Stimulated activated CD4-positive, alpha-beta T cell treated with anti-CD3 and anti-CD28 coated beads, Interleukin-2, amount 100 ng/mL, for 48 hours (primary cell): ENCODE results near the gene RET.

ENCODE experiments used
- DNase-seq, 2 donors: peaks; one replicate each; pipeline ENCODE4 v3.0.0-alpha.2; 2020

RET gene

DNA sequence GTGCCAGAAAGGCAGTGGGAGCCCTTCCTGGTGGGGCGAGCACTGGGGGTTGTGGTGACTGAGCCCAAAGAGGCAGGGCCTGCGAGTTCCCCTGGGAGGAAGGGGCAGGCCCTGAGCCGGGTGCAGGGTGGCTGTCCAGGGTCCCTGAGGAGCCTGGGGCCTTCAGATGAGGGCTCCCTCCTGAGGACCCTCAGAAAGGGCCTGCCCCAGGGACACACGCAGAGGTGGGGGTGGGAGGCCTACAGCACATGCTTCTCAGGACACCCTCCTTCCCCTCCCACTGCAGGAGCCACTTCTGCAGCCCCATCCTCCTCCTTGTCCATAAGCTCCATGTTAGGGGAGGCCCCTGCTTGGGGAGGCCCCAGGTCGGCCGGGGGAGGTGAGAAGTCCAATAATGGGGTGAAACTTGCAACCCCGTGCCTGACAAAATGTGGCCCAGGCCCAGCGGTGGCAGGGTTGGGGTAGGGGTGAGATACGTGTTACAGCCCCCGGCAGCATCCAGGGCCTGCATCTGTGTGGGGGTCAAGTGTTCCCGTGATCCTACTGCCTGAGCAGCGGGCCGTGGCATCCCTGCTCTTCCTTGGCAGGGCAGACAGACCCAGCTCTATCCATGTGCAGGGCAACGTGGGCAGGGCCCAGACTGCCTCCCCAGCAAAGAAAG lies 31.8 kb upstream of the RET start:
- DNase-seq: no peak

- no peak for DNase-seq
Measured at GRCh38 chr10:43045631-43046287, 31.1 kb upstream of the RET start.

DNA sequence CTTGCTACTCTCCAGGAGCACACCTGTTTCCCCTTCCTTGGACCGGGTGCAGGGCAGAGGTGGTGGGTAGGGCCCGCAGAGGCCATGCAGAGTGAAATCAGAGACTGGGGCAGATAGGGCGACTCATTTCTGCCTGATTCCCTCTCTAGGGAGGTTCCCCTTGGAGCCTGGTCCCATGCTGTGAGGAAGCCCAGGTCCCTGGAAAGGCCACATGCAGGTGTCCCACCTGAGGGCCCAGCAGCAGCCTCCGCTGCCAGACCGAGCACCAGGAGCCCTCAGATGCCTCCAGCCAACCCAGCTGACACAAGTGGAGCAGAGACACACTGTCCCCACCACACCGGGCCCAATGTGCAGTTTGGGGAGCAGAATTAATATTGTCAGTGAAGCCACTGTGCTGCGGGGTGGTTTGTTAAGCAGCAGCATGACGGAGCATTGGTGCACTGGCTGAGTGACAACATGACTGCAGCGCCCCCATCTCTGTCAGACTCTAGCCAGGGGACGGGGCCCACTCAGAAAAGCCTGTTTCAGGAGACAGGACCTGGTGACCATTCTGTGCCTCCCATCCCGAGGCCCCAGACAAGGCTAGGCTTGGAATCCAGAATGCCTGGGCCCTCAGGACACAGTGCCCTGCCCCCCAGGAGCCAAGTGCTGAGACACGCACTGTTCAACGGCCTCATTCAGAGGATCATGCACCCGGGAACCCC lies 30.4 kb upstream of the RET start:
- no peak for DNase-seq

DNA sequence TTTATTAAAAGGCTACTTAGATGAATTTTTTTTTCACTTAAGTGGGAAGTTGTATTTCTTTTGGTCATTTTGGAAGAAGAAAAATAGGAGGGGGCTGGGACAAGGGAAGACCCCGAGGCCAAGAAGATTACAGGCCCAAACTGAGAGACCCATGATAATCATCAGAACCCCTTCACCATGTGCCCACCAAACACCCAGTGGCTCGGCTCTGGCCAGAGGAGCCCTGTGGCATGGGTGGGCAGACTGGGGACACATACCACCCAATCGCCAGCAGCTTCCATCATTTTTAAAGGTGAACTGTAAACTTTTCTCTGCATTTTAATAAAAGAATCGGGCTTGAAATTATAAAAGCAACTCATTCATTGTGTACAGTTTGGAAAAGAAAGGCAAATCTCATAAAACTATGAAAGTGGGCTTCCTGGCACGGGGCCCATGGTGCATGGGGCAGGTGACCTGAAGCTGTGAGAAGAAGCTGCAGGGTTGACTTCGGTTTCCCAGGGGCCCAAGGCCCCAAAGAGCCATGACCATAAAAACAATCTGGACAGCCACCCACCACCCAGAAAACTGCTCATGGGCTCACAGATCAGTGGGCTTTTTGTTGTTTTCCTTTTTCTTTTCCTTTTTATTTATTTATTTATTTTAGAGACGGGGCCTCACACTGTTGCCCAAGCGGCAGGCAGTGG lies 29.4 kb upstream of the RET start:
- DNase-seq: no peak

GRCh38 chr10:43048301-43049051 lies 28.4 kb upstream of the RET start:
- DNase-seq: no peak

DNA sequence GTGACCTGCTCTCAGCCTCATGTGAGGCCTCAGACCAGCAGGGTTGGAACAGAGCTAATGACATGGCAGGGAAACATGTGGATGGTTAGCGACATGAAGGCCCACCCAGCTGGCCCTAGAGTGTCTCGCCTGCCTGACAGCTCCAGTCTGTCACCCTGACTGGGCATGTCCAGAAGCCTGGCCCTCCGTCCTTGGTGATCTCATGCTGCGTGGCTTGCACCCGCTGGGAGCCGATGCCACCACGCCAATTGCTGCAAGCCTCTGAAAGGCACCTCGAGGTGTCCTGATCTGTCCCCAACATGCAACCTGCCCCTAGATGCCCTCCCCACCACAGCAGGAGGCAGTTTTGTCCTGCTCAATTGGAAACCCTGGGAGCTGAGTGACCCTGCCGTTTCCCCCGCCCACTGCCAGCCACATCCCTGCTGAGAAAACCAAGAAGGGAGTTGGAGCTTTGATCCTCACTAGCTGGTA lies 27.8 kb upstream of the RET start:
- no peak for DNase-seq

DNA sequence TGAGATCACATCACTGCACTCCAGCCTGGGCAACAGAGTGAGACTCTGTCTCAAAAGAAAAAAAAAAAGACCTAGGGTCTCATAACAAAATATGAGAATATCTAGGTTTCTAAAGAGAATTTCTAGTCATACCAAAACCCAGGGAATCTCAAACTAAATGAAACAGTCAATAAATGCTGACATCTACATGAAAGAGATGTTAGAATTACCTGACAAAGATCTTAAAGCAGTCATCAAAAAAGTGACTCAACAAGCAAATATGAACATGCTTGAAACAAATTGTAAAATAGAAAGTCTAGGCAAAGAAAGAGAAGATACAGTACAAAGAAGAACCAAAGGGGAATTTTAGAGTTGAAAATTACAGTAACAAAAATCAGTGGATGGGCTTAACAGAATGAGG lies 26.9 kb upstream of the RET start:
- no peak for DNase-seq

DNA sequence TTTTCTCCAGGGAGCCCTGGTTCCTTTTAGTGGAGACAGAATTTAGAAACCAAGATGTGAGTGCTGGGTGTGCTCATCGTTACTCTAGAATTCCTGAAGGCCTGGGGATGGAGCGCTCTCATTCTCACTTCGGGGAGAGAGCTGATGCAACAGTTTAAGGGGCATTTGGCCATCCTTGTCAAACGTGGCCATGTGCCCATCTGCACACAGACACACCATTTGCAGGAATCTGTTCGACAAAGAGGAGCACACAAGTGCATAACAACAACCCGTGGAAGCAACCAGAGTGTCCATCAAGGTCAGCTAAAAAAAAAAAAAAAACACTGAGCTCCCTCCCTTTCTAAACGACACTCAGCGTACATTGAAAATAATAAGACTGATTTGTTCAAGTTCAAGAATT lies 23.0 kb upstream of the RET start:
- DNase-seq: no peak

DNA sequence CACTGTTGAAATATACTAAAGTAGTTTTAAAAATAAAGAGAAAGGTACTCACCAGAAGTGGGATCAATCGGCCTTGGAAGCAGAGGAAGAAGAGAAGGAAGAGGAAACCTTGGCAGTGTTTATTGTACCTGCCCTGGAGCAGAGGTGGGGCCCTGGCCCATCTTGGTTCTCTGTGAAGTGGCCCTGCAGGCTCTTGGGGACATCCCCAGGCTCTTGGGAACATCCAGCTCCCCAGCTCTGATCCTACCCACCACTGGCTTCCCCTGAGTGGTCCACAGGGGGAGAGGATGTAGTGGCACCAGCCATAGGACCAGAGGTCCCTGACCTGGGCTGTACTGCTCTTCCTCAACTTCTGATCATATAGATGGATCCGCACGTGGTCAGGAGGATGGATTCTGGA lies 22.3 kb upstream of the RET start:
- DNase-seq: no peak

DNA sequence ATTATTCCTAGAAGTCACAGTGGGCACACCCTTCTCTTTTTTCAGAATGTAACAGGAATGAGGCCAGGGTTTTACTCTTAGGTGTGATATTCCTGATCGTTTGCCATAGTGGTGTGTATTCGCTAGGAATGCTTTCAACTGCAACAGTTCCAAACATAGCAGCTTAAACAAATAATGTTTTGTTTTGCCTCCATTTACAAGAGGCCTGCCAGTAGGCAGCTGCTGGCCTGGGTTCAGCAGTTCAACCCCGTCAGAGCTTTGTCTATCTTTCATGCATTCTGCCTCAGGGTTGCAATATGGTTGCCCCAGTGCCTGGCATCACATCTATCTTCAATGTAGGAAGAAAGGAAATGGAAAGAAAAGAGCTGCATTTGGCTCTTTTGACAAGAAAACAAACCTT lies 21.7 kb upstream of the RET start:
- no peak for DNase-seq

DNA sequence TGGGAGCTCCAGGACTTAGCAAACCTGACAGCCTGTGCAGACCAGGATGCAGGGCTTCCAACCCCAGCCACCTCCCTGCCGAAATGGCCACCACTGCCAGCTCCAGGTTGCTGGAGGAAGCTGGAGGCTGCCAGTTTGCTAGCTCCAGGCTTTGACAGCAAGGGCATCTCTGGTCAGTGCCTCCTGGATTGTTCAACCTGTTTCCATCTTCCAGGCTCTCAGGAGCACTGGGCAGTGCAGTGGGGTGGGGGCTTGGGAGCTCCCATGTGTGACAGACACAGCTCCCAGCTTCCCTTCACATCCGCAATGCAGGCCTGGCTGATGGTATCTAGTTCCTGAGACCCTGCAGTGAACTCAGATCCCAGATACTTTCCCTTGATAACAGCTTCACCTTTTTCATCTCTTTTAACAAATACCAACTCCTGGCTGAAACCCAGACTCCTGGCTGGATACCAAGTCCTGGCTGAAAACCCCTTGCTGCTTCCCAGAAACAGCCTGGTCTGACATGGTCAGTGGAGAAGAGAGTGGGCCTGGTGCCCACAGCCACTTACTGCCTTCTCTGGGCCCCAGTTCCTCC lies 20.8 kb upstream of the RET start:
- DNase-seq: no peak

- DNase-seq: no peak
Measured at GRCh38 chr10:43056568-43057011, 20.3 kb upstream of the RET start.

DNA sequence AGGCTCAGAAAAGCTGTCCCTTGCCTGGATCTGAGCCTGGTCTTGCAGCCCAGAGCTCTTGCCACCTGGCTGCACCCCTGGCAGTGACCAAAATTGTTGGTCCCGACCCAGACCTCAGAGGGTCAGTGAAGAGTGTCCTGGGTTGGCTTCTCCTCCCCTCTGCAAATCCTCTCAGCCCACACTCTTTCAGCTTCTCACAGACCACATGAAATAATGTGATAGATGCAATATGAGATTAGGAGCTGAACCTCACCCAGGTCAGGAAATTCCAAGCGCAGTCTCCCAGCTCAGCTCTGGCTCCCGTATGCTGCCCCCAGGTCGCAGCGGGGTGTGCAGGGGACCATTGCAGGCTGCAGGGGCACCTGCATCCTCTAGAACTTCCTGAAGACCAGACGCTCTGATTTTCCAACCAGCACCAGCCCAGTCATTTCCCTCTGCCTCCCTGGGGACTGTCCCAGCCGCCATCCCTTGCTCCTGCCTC lies 19.6 kb upstream of the RET start:
- DNase-seq: no peak

DNA sequence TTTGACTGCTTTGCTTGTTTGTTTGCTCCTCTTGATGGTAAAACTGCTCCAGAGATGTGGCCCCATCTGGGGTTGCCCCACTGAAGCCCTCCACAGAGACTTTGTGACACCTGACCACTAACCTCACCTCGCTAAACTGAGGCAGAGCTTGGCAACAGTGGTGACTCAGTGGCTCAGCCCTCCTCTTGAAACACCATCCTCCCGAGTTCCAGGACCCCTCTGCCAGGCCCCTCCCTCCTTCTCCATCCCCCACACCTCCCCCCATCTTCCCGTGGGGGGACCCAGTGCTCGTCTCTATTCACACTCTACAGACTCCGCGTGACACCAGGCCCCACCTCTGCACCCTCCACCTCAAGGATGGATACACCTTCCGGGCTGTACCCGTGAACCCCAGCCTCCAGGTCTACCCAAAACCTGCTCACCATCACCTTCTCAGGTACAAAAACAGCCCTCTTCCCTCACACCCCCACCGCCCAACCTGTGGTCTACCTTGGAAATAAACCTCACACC lies 19.0 kb upstream of the RET start:
- DNase-seq: no peak

- DNase-seq: no peak
Measured at GRCh38 chr10:43058716-43059335, 18.0 kb upstream of the RET start.

GRCh38 chr10:43059336-43059720 lies 17.5 kb upstream of the RET start:
- no peak for DNase-seq

DNA sequence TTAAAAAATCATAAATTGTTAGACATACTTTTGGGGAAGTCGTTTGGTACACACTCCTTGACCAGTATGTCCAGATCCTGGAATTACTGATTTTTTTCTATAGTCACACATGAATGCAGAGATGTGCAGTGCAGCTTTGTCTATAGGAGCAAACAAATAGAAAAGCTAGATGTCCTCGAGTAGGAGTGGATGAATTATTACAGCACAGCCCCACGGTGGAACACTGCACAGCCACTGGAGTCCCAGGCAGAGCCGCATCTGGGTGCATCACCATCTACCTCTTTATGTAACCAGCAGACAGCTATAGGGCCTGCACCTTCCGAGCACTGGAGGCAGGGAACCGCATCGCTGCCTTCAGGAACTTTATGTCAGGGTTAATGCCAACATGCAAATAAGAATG lies 17.0 kb upstream of the RET start:
- no peak for DNase-seq

GRCh38 chr10:43060291-43060690 lies 16.6 kb upstream of the RET start:
- DNase-seq: no peak

- DNase-seq: no peak
Measured at GRCh38 chr10:43061331-43061730, 15.5 kb upstream of the RET start.

GRCh38 chr10:43061760-43062159 lies 15.1 kb upstream of the RET start:
- no peak for DNase-seq

GRCh38 chr10:43062402-43063160 lies 14.3 kb upstream of the RET start:
- no peak for DNase-seq
